Keratinocyte (primary cell): ENCODE measurements around the gene GRIA1. TPM values are rescaled to one million over a fixed set of nuclear protein-coding genes. Genes with fewer than 3 reads are reported as not detected.

Experiments
- DNase-seq: peaks from one replicate; pipeline ENCODE4 v3.0.0-alpha.2; 2011; ENCODE audit warnings: low read depth, missing footprints, low spot score
- FAIRE-seq: peaks from 2 replicates; lab custom pipeline; 2011; peaks lifted over from hg19 to GRCh38; lab: Jason Lieb, UNC
- H2AFZ ChIP-seq: 2 replicates; pipeline ENCODE4 v1.6.0; 2012; ENCODE audit warnings: low read length, control low read depth, inconsistent platforms; ENCODE audit not compliant: control insufficient read depth
- H3K27ac ChIP-seq: 2 replicates; pipeline ENCODE4 v1.5.1; 2011; ENCODE audit warnings: low read length; ENCODE audit not compliant: control insufficient read depth, insufficient read depth
- H3K27me3 ChIP-seq: 3 replicates; pipeline ENCODE4 v1.6.0; 2011; ENCODE audit warnings: low read length; ENCODE audit not compliant: control insufficient read depth, insufficient read depth; ENCODE audit errors: extremely low read depth
- H3K36me3 ChIP-seq, 2 experiments: 2 replicates in 1 of 2; 3 replicates in 1 of 2; pipeline ENCODE4 v1.5.1; 2011; ENCODE audit warnings: low read length in 2 of 2, mild to moderate bottlenecking in 1 of 2; ENCODE audit not compliant: control insufficient read depth in 2 of 2, insufficient read depth in 2 of 2; ENCODE audit errors: extremely low read depth in 1 of 2
- H3K4me1 ChIP-seq: 3 replicates; pipeline ENCODE4 v1.5.1; 2011; ENCODE audit warnings: low read length; ENCODE audit not compliant: control insufficient read depth, insufficient read depth; ENCODE audit errors: extremely low read depth
- H3K4me2 ChIP-seq: 3 replicates; pipeline ENCODE4 v1.6.0; 2011; ENCODE audit warnings: low read depth, low read length; ENCODE audit not compliant: control insufficient read depth, insufficient read depth; ENCODE audit errors: extremely low read depth
- H3K4me3 ChIP-seq, 3 experiments: fragments of 200-600 bp in 1 of 3; sonication (generic) in 1 of 3; 2 replicates in 2 of 3; 3 replicates in 1 of 3; pipeline ENCODE4 v1.5.1; 2011 to 2016; ENCODE audit warnings: low read length in 3 of 3, mild to moderate bottlenecking in 3 of 3, control low read depth in 2 of 3, inconsistent platforms in 1 of 3, low read depth in 1 of 3, mixed read lengths in 1 of 3, mixed run types in 1 of 3, moderate library complexity in 1 of 3; ENCODE audit not compliant: control insufficient read depth in 2 of 3, insufficient read depth in 2 of 3; ENCODE audit errors: extremely low read depth in 1 of 3
- H3K79me2 ChIP-seq: 2 replicates; pipeline ENCODE4 v1.6.0; 2012; ENCODE audit warnings: low read length; ENCODE audit not compliant: control insufficient read depth, insufficient read depth
- H3K9ac ChIP-seq: 3 replicates; pipeline ENCODE4 v1.6.0; 2011; ENCODE audit warnings: low read length; ENCODE audit not compliant: control insufficient read depth, insufficient read depth; ENCODE audit errors: extremely low read depth
- H3K9me1 ChIP-seq: 3 replicates; pipeline ENCODE4 v1.6.0; 2011; ENCODE audit warnings: low read length; ENCODE audit not compliant: control insufficient read depth, insufficient read depth; ENCODE audit errors: extremely low read depth
- H3K9me3 ChIP-seq: 2 replicates; pipeline ENCODE4 v1.5.1; 2012; ENCODE audit warnings: low read depth, low read length; ENCODE audit not compliant: control insufficient read depth
- H4K20me1 ChIP-seq: 3 replicates; pipeline ENCODE4 v1.6.0; 2011; ENCODE audit warnings: low read length; ENCODE audit not compliant: control insufficient read depth, insufficient read depth; ENCODE audit errors: extremely low read depth
- EZH2 ChIP-seq: IDR thresholded peaks from one replicate; pipeline ENCODE4 v1.6.1; 2012; ENCODE audit warnings: inconsistent platforms, mild to moderate bottlenecking, low read length, moderate library complexity
- dilution Hi-C: fragments of 300-500 bp; cut with MboI; formaldehyde crosslinking; loops from one replicate; pipeline ENCODE4 v1.7.0; 2020; ENCODE audit warnings: low sequenced_read_pairs; ENCODE audit not compliant: extremely low pct_ligation_motif_present
- polyA plus RNA-seq, 5 experiments: library from polyadenylated mRNA; depleted of rRNA in 3 of 5; stranded (reverse) in 3 of 5; stranded (forward) in 1 of 5; unstranded in 1 of 5; fragments of >200 nt; gene quantifications; 1 replicate in 1 of 5; 2 replicates in 3 of 5; 3 replicates in 1 of 5; pipeline versions ENCODE4 v1.2.1 to v1.2.3, GENCODE V29; 2011 to 2012; ENCODE audit warnings: missing spikeins in 2 of 5, low read depth in 1 of 5, low replicate concordance in 1 of 5
- TF ChIP-seq, protein P1 (sequence below), 3 experiments: IDR thresholded peaks in 1 of 3; conservative IDR thresholded peaks in 1 of 3; optimal IDR thresholded peaks in 1 of 3; 2 replicates in 2 of 3; 3 replicates in 1 of 3; pipeline versions ENCODE3 to v1.5.1; 2011; ENCODE audit warnings: low read length in 3 of 3, mild to moderate bottlenecking in 3 of 3, moderate library complexity in 2 of 3, control low read depth in 1 of 3, inconsistent platforms in 1 of 3; ENCODE audit not compliant: insufficient read depth in 2 of 3; ENCODE audit errors: extremely low read depth in 1 of 3

Gene GRIA1
- polyA plus RNA-seq, 1 donor (not counting 4 experiments of a cell fraction or from before 2014, with no cell fraction given) = not detected

DNA sequence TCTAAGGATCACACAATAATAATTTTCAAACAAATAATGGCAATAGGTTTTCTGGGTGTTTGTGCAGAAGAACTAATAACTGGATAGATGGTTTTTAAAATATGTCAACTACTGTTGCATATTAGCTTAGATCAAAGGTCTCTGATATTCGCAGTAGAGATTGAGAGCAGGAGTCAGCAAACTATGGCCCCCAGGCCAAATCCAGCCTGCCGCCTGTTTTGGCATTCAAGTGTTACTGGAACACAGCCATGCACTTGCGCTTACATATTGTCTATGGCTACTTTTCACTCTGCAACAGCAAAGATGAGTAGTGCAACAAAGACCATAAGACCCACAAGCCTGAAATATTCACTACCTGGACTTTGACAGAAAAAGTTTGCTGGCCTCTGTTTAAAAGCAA lies 260.8 kb downstream of the GRIA1 start:
- Histone ChIP-seq H2AFZ (no peak overlapping the region), H3K9me1 (no peaks in the 10 kb centered on the region), H3K79me2 (no peaks in the 10 kb centered on the region), H4K20me1 (no peaks in the 10 kb centered on the region), H3K9me3 (no peaks in the 10 kb centered on the region), H3K27ac (no peak overlapping the region), H3K27me3 (no peaks in the 10 kb centered on the region), H3K4me1 (no peaks in the 10 kb centered on the region), H3K4me2 (no peak overlapping the region), H3K9ac (no peak overlapping the region), H3K4me3 (no peak overlapping the region), H3K36me3 (no peaks in the 10 kb centered on the region)
- DNase-seq (no peak), FAIRE-seq (no peak)
- dilution Hi-C loops = no loop called here
- TF ChIP-seq, protein P1, sequence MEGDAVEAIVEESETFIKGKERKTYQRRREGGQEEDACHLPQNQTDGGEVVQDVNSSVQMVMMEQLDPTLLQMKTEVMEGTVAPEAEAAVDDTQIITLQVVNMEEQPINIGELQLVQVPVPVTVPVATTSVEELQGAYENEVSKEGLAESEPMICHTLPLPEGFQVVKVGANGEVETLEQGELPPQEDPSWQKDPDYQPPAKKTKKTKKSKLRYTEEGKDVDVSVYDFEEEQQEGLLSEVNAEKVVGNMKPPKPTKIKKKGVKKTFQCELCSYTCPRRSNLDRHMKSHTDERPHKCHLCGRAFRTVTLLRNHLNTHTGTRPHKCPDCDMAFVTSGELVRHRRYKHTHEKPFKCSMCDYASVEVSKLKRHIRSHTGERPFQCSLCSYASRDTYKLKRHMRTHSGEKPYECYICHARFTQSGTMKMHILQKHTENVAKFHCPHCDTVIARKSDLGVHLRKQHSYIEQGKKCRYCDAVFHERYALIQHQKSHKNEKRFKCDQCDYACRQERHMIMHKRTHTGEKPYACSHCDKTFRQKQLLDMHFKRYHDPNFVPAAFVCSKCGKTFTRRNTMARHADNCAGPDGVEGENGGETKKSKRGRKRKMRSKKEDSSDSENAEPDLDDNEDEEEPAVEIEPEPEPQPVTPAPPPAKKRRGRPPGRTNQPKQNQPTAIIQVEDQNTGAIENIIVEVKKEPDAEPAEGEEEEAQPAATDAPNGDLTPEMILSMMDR (optimal IDR thresholded peaks at IDR 0.05 in 1 of 3, IDR thresholded peaks at IDR 0.05 in 1 of 3, conservative IDR thresholded peaks at IDR 0.05 in 1 of 3; ENCODE audit: extremely low read depth in 1 of 3, insufficient read depth in 2 of 3, low read length in 3 of 3) = no peak
- no peak for TF ChIP-seq EZH2

GRCh38 chr5:153752890-153753289 lies 262.4 kb downstream of the GRIA1 start:
- H3K36me3 ChIP-seq = no peaks in the 10 kb centered on the region
- TF ChIP-seq, protein P1 (optimal IDR thresholded peaks at IDR 0.05 in 1 of 3, IDR thresholded peaks at IDR 0.05 in 1 of 3, conservative IDR thresholded peaks at IDR 0.05 in 1 of 3; ENCODE audit: extremely low read depth in 1 of 3, insufficient read depth in 2 of 3, low read length in 3 of 3) = no peak
- TF ChIP-seq EZH2 = no peak
- H3K79me2 ChIP-seq = no peaks in the 10 kb centered on the region
- no peaks in the 10 kb centered on the region for H3K9me1 ChIP-seq
- H4K20me1 ChIP-seq = no peaks in the 10 kb centered on the region
- H3K4me1 ChIP-seq = no peaks in the 10 kb centered on the region
- no peak overlapping the region for H3K9ac ChIP-seq
- FAIRE-seq (no peak), DNase-seq (no peak)
- dilution Hi-C loops = no loop called here
- H2AFZ ChIP-seq = no peak overlapping the region
- no peak overlapping the region for H3K27ac ChIP-seq
- H3K27me3 ChIP-seq = no peaks in the 10 kb centered on the region
- no peak overlapping the region for H3K4me2 ChIP-seq
- H3K4me3 ChIP-seq = no peak overlapping the region
- H3K9me3 ChIP-seq = no peaks in the 10 kb centered on the region
